AG09319 (cell line): ENCODE measurements around the gene ASB2.

Experiments used
- DNase-seq: peaks from one replicate; pipeline ENCODE4 v3.0.0-alpha.2; 2010; ENCODE audit warnings: low read depth; ENCODE audit errors: extremely low read depth
- CTCF ChIP-seq: IDR thresholded peaks from 2 replicates; pipeline ENCODE4 v1.5.1; 2011; ENCODE audit warnings: low read depth, mild to moderate bottlenecking, inconsistent platforms, low read length, moderate library complexity

ASB2 gene

GRCh38 chr14:93927800-93928145, 48.6 kb downstream of the ASB2 start:
- DNase-seq, result no peak
- TF ChIP-seq CTCF, result no peak

GRCh38 chr14:93926873-93927799, 49.2 kb downstream of the ASB2 start, which contains the start of gene FAM181A:
TSS of gene FAM181A (plus strand) at chr14:93927344. CDS start at chr14:93928286, 942 bp downstream.
- TF ChIP-seq CTCF, result no peak
- DNase-seq, result no peak

GRCh38 chr14:93926245-93926872, 50.0 kb downstream of the ASB2 start:
- no peak for TF ChIP-seq CTCF
- DNase-seq, result no peak

- DNase-seq, result no peak
Measured at GRCh38 chr14:93925374-93925895, 50.9 kb downstream of the ASB2 start.

GRCh38 chr14:93924592-93925355, 51.6 kb downstream of the ASB2 start:
- no peak for TF ChIP-seq CTCF
- DNase-seq, result no peak

More at GRCh38 chr14:93925374-93925895, 50.9 kb downstream of the ASB2 start:
- TF ChIP-seq CTCF, result no peak

GRCh38 chr14:93923626-93924025, 52.7 kb downstream of the ASB2 start:
- no peak for TF ChIP-seq CTCF
- DNase-seq, result no peak
